Neural progenitor cell (in vitro differentiated cells): ENCODE measurements around the gene PPP1R9A.

Source experiments
- EZH2 ChIP-seq: fragments of 200-600 bp; sonication (generic); IDR thresholded peaks from 2 replicates; pipeline ENCODE4 v1.6.1; 2017; ENCODE audit warnings: antibody characterized with exemption, mild to moderate bottlenecking, moderate library complexity
- EZH2phosphoT487 ChIP-seq: fragments of 200-600 bp; sonication (generic); IDR thresholded peaks from 2 replicates; pipeline ENCODE4 v1.6.1; 2017; ENCODE audit warnings: antibody characterized with exemption
- TF ChIP-seq, protein P1 (sequence below): fragments of 200-600 bp; sonication (generic); IDR thresholded peaks from 2 replicates; pipeline ENCODE4 v1.5.1; 2017; ENCODE audit warnings: antibody characterized with exemption, mild to moderate bottlenecking

DNA sequence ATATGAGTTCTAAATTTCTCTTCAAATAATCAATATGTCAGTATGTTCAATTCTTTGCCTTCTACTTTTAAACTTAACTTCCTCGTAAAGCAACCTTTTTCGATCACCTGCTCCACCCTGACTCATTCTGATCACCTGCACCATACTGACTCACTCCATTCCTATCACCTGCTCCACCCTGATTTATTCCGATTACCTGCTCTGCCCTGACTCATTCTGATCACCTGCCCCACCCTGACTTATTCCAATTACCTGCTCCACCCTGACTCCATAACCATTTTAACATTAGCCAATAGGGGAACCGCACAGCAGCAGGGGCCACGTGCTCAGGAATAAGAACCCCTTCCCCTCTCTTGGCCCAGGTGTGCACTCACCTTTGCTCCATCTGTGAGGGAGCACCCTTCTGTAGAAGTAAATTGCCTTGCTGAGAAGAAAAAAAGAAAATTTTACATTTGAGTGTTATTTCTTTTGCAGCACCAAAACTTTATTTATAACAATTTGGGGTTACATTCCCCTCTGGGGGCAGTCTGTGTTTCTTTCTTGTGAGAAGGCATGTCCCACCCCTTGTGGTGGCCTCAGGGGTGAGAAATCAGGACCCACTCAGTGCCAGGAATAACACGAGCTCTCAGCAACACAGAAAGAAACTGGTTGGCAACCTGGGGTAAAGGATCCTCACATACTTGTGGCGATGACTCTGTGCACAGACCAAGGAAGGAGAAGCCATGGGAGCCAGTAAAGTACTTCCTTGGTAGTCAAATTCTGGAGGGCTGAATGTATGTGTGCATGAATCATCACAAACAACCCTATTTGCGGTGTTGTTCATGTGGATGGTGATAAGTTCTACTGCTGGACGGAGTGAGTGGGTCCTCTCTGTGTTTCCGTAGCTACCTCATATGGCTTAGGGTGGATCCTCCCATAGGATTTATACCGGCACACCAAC, 29.4 kb upstream of the PPP1R9A start:
- no peak for TF ChIP-seq EZH2
- TF ChIP-seq, protein P1, sequence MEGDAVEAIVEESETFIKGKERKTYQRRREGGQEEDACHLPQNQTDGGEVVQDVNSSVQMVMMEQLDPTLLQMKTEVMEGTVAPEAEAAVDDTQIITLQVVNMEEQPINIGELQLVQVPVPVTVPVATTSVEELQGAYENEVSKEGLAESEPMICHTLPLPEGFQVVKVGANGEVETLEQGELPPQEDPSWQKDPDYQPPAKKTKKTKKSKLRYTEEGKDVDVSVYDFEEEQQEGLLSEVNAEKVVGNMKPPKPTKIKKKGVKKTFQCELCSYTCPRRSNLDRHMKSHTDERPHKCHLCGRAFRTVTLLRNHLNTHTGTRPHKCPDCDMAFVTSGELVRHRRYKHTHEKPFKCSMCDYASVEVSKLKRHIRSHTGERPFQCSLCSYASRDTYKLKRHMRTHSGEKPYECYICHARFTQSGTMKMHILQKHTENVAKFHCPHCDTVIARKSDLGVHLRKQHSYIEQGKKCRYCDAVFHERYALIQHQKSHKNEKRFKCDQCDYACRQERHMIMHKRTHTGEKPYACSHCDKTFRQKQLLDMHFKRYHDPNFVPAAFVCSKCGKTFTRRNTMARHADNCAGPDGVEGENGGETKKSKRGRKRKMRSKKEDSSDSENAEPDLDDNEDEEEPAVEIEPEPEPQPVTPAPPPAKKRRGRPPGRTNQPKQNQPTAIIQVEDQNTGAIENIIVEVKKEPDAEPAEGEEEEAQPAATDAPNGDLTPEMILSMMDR, result no peak
- TF ChIP-seq EZH2phosphoT487, result no peak
